HL-60 (cell line): Measurements from ENCODE around the gene CD99.
"Not testable (repeated sequence)": the region's sequence is repeated elsewhere in the genome, so short reads cannot be mapped to it uniquely, and the experiment has no call there.

Experiments used
- DNase-seq, 2 experiments: peaks; one replicate each; pipeline ENCODE4 v3.0.0-alpha.2; 2010 to 2020; ENCODE audit warnings: low read depth in 1 of 2, low spot score in 1 of 2
- H3K27ac ChIP-seq: fragments of 250-450 bp; sonication (Bioruptor Pico); replicated peaks from 2 replicates; pipeline ENCODE4 v1.5.1; 2020; ENCODE audit warnings: mild to moderate bottlenecking, moderate library complexity
- H3K27me3 ChIP-seq: fragments of 250-450 bp; sonication (Bioruptor Pico); 2 replicates; pipeline ENCODE4 v1.5.1; 2021; ENCODE audit warnings: mild to moderate bottlenecking, moderate library complexity; ENCODE audit not compliant: insufficient read depth, poor library complexity, severe bottlenecking
- H3K4me3 ChIP-seq: replicated peaks from 2 replicates; pipeline ENCODE4 v1.5.1; 2011; ENCODE audit warnings: mild to moderate bottlenecking, control low read depth, low read length; ENCODE audit not compliant: insufficient read depth
- CTCF ChIP-seq: IDR thresholded peaks from one replicate; pipeline ENCODE4 v1.5.1; 2011; ENCODE audit warnings: low read length, control low read depth, inconsistent platforms; ENCODE audit not compliant: insufficient read depth
- GABPA ChIP-seq: IDR thresholded peaks from 2 replicates; pipeline ENCODE4 v1.6.1; 2012; ENCODE audit warnings: low read depth
- POLR2AphosphoS5 ChIP-seq: IDR thresholded peaks from 2 replicates; pipeline ENCODE4 v1.6.1; 2012; ENCODE audit warnings: low read depth
- REST ChIP-seq: IDR thresholded peaks from 2 replicates; pipeline ENCODE4 v1.6.1; 2012; ENCODE audit warnings: low read depth; ENCODE audit not compliant: insufficient replicate concordance
- SPI1 ChIP-seq: IDR thresholded peaks from 2 replicates; pipeline ENCODE4 v1.6.1; 2012; ENCODE audit warnings: low read depth, mild to moderate bottlenecking, borderline replicate concordance

Gene CD99

GRCh38 chrX:2773166-2774055, 82.3 kb downstream of the CD99 start:
- H3K27me3 ChIP-seq, DNase-seq, H3K27ac ChIP-seq, H3K4me3 ChIP-seq: not testable (repeated sequence)

- no peaks in the 10 kb centered on the region for H3K27me3 ChIP-seq
- H3K4me3 ChIP-seq = no peak overlapping the region
- TF ChIP-seq POLR2AphosphoS5 (no peak), CTCF (no peak), REST (no peak), GABPA (no peak), SPI1 (no peak)
- H3K27ac ChIP-seq = no peak overlapping the region
- no peak for DNase-seq
These were observed 83.0 kb downstream of the CD99 start for GRCh38 chrX:2774057-2774456.

- Histone ChIP-seq H3K27me3 (no peaks in the 10 kb centered on the region), H3K27ac (no peak overlapping the region), H3K4me3 (no peak overlapping the region)
- TF ChIP-seq POLR2AphosphoS5 (no peak), CTCF (no peak), GABPA (no peak)
- DNase-seq = no peak
These were observed 83.7 kb downstream of the CD99 start for GRCh38 chrX:2774776-2775175.

- H3K4me3 ChIP-seq, H3K27ac ChIP-seq, H3K27me3 ChIP-seq, DNase-seq: not testable (repeated sequence)
These were observed 89.6 kb downstream of the CD99 start for GRCh38 chrX:2780472-2781225.

- no peak for DNase-seq
- Histone ChIP-seq H3K27ac (no peak overlapping the region), H3K27me3 (no peaks in the 10 kb centered on the region), H3K4me3 (no peak overlapping the region)
- TF ChIP-seq POLR2AphosphoS5 (no peak), CTCF (no peak), REST (no peak), SPI1 (no peak), GABPA (no peak)
These were observed 90.1 kb downstream of the CD99 start for GRCh38 chrX:2781226-2781571.
